HUDEP-2 (cell line): ENCODE data around the gene UBE4A.

Experiments used
- DNase-seq, 76 experiments: peaks; one replicate each; lab custom pipeline; 2025; ENCODE audit not compliant: unreplicated experiment in 76 of 76; lab: John Stamatoyannopoulos, UW

The UBE4A gene

GRCh38 chr11:118435893-118436624 lies 76.7 kb downstream of the UBE4A start, which contains the start of gene KMT2A:
Gene KMT2A, plus strand, starts transcription at chr11:118436492. Its CDS starts 21 bp downstream, at chr11:118436513.
- DNase-seq, result peak in 75 of 76 experiments; percentile 38 to 97 (median 92)

DNA sequence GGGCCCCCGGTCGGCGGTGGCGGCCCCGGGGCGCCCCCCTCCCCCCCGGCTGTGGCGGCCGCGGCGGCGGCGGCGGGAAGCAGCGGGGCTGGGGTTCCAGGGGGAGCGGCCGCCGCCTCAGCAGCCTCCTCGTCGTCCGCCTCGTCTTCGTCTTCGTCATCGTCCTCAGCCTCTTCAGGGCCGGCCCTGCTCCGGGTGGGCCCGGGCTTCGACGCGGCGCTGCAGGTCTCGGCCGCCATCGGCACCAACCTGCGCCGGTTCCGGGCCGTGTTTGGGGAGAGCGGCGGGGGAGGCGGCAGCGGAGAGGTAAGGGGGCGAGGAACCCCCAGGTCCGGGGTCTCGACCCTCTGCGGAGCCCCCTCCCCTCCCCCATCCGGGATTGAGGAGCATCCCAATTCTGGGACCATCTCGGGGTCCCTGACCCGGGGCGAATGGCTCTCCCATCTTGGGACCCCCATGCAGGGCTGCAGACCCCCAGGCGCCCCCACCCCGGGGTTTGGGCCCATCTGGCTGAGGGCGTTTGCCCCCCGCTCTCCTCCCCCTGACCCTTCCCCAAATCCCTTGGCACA lies 77.3 kb downstream of the UBE4A start:
- DNase-seq, result peak in 2 of 76 experiments; percentile 3 to 11

DNA sequence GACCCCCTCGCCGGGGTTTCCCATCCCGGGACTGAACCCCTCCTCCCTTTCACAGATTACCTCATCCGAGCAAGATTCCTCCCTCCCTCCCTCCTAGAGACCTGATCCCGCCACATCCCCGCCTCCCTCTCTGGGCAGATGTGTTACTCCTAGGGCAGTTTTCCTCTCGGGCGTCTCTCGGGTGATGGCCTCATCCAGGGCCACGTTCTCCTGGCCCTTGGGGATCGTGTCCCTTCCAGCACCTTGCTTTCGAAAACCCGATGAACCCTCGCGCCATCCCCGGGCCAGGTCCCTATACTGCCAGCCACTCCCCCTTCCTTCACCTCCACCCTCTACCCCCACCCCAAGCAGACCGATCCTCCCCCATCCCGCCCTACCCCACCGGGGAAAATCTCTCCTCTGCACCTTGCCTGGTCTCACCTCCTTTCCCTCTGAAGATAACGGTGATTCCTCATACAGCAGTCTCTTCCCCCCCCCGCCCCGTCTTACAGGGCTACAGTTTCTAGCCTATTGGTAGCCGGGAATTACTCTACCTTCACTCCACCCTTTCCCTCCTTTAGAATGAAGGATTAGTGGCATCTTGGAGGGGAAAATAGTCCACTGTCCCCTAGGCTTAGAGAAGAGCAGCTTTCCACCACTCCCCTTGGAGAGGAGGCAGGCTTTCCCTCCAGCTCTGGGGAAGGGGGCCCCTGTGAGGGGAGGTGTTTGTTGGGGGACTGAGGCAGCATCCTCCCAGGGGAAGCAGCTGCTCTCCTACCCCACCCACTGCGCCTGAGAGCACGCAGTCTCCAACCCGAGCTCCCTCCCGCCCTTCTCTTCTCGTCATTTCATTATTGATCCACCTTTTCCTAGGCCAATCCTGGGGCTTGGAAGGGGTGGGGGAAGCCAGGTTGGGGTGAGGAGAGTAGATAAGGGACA lies 78.1 kb downstream of the UBE4A start:
- DNase-seq, result peak in 42 of 76 experiments; percentile 4 to 48 (median 22)

GRCh38 chr11:118438314-118438931 lies 79.0 kb downstream of the UBE4A start:
- DNase-seq, result peak in 62 of 76 experiments; percentile 3 to 72 (median 37)

DNA sequence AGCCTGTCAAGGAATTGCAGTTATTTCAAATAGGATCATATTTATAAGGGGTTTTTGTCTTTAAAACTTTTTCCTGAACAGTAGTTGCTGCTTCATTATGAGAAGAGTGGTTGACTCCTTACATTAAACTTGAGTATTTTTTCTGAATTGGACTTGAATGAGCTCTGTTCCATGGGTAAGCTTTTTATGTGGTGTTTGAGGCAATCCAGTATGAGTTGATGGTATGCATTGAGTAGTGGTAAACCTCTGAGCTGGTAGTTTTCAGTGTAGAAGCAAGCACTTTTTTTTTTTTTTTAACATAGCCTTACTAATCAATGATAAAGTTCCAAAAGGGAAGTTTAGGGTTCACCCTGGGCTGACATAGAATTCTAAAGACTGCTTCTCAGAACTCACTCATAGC lies 80.2 kb downstream of the UBE4A start:
- DNase-seq, result no peak

DNA sequence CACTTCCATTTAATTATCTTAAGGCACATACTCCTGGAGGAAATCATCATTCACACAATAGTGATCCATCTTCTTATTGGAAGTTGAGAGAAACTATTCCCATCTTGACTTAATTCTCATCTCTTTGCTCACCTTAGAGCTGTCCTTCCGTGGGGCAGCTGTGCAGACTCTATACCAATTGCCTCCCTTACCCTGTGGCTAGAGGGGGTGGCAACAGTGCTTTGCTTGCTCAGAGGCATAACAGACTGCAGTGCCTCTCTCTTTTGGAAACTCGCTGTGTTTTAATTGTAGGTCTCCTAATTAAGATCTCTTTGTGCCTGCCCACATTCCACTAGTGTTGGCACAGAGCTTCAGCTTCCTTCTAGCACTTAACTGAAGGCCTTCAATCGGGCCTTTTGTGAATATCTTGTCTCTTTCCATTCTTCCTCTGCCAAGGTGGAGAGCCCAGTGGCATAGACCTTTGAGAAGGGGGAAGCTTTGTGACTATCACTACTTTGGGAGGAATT lies 82.4 kb downstream of the UBE4A start:
- DNase-seq, result no peak

GRCh38 chr11:118442301-118442700 lies 82.9 kb downstream of the UBE4A start:
- no peak for DNase-seq

- DNase-seq, result no peak
Measured at GRCh38 chr11:118442908-118443589, 83.6 kb downstream of the UBE4A start.

- DNase-seq, result no peak
Measured at GRCh38 chr11:118443590-118444218, 84.3 kb downstream of the UBE4A start.

- no peak for DNase-seq
Measured at GRCh38 chr11:118447423-118447822, 88.0 kb downstream of the UBE4A start.

GRCh38 chr11:118448294-118448693 lies 88.9 kb downstream of the UBE4A start:
- no peak for DNase-seq
